Measurements from ENCODE around the gene LLCFC1. TPM values are rescaled to one million over a fixed set of nuclear protein-coding genes. Genes with fewer than 3 reads are reported as not detected.

Gene LLCFC1
- not detected for polyA plus RNA-seq (2013, experiment 1 of 2)
- polyA plus RNA-seq (2013, experiment 2 of 2) = not detected

DNA sequence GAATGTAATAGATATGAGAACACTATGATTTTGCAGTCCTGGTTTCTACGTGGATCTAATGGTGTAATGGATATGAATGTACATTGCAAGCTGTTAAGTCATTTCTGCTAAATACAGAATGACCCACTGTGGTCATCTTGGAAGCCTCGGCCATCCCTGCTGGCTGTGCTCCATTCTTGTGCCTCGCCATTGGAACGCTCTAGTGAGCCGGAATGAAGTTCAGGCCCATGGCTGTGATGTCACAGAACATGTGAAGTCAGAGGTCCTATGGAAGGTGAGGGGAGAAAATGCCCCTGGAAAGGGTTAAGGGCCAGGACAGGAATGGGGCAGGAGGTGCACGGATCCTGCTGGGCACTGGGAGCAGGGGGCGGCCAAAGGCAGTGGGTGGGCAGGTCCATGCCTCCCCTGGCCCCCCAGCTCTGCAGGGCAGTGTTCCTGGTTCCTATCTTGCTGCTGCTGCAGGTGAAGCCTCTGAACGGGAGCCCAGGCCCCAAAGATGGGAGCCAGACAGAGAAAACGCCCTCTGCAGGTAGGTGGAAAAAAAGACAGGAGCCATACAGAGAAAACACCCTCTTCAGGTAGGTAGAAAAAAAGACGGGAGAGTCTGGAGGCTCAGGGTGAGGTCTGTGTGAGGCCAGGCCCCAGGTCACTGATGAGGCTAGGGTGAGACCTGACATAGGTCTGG lies at the start of gene LLCFC1:
LLCFC1 (plus strand) TSS at position 259 of the 685 bp plus-strand sequence; CDS start at position 397, 138 bp downstream.
- Histone ChIP-seq H3K9me3 (ENCODE audit: insufficient read depth, low read depth, low read length) (no peaks in the 10 kb centered on the region), H3K4me1 (ENCODE audit: insufficient read depth, low read length) (no peaks in the 10 kb centered on the region), H3K27ac (ENCODE audit: low read depth, low read length) (no peak within 1 kb of the TSS), H3K36me3 (ENCODE audit: insufficient read depth, low read length) (no peaks in the 10 kb centered on the region), H3K4me3 (ENCODE audit: low read length) (no peak within 1 kb of the TSS), H3K9ac (ENCODE audit: low read depth, low read length) (no peak within 1 kb of the TSS), H3K27me3 (ENCODE audit: insufficient read depth, low read length) (no peaks in the 10 kb centered on the region)
- 66% methylated on average over 10 of the region's 10 CpGs for WGBS

DNA sequence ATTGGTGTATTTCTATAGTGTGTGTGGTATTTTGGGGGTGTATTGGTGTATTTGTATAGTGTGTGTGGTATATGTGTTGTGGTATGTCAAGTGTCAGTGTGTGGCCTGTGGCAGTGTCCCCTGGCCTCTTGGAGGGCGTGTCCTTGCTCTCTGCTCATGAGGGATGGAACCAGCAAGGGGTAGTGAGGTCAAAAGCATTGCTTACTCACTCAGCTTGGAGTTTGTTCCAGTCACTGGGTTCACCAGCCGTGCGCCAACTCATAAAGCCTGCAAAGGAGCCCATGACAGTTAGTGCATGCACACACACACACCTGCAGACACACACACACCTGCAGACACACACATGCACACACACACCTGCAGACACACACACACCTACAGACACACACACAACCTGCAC lies 49.5 kb upstream of the LLCFC1 start:
- Histone ChIP-seq H3K27me3 (ENCODE audit: insufficient read depth, low read length) (no peaks in the 10 kb centered on the region), H3K4me3 (ENCODE audit: low read length) (no peak overlapping the region), H3K9me3 (ENCODE audit: insufficient read depth, low read depth, low read length) (no peaks in the 10 kb centered on the region), H3K27ac (ENCODE audit: low read depth, low read length) (no peak overlapping the region), H3K36me3 (ENCODE audit: insufficient read depth, low read length) (no peaks in the 10 kb centered on the region), H3K4me1 (ENCODE audit: insufficient read depth, low read length) (0 out of 2 replicates have a peak, but pooled peaks cover 4% of the 10 kb centered on the region), H3K9ac (ENCODE audit: low read depth, low read length) (no peak overlapping the region)
- WGBS = 92% methylated on average over 3 of the region's 3 CpGs

DNA sequence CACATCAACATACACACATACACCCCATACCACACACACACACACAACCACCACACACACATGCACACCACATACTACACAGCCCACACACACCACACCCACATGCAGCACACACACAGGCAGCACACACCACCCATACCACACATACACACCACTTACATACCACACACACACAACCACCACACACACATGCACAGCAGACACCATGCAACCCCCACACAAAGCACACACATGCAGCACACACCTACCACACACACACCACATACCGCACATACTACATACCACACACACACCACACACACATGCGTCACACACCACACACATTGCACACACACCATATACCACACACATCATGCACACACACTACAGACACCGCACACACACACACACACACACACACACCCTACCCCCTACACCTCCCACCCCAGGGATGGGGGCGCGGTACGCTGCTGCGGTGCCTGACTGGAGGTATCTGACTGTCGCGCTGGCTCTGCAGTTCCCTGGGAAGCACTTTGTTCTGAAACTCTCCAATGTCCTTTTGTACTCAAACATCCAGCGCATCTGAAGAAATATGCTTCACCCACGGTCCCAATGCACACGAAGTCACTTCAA lies 48.3 kb upstream of the LLCFC1 start:
- H3K9ac ChIP-seq (ENCODE audit: low read depth, low read length) = no peak overlapping the region
- no peak overlapping the region for H3K27ac ChIP-seq (ENCODE audit: low read depth, low read length)
- 88% methylated on average over 12 of the region's 12 CpGs for WGBS
- 0 out of 2 replicates have a peak, but pooled peaks cover under 1% of the 10 kb centered on the region for H3K4me1 ChIP-seq (ENCODE audit: insufficient read depth, low read length)
- no peaks in the 10 kb centered on the region for H3K36me3 ChIP-seq (ENCODE audit: insufficient read depth, low read length)
- H3K27me3 ChIP-seq (ENCODE audit: insufficient read depth, low read length) = no peaks in the 10 kb centered on the region
- H3K9me3 ChIP-seq (ENCODE audit: insufficient read depth, low read depth, low read length) = no peaks in the 10 kb centered on the region
- H3K4me3 ChIP-seq (ENCODE audit: low read length) = no peak overlapping the region

DNA sequence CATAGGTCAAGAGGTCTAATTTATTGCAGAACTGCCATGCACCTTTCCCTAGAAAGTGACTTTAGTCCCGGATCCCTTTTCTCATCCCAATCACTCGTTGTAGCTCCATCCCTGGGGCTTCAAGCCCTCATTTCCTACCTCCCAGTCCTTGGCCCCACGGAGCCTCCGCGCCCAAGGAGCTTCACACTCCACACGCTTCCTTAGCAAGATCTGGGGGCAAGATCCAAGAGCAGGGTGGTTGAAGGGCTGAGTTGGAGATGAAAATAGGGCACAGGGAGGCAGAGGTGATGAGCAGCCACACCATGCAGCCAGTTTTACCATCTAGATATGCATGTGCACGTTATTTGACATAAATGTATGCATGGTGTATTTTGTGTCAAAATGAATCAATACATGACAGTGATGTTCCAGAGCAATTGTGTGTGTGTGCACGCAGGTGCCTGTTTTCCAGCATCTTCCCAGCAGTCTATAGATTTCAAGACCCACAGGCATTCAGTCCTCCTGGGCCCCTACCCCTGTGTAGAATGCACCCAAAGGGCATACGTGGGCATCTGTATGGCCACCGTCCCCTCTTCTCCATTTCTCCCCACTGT lies 47.7 kb upstream of the LLCFC1 start:
- Histone ChIP-seq H3K27ac (ENCODE audit: low read depth, low read length) (no peak overlapping the region), H3K9me3 (ENCODE audit: insufficient read depth, low read depth, low read length) (no peaks in the 10 kb centered on the region), H3K27me3 (ENCODE audit: insufficient read depth, low read length) (no peaks in the 10 kb centered on the region), H3K36me3 (ENCODE audit: insufficient read depth, low read length) (no peaks in the 10 kb centered on the region), H3K4me1 (ENCODE audit: insufficient read depth, low read length) (no peaks in the 10 kb centered on the region), H3K4me3 (ENCODE audit: low read length) (no peak overlapping the region), H3K9ac (ENCODE audit: low read depth, low read length) (no peak overlapping the region)
- WGBS = 87% methylated on average over 10 of the region's 10 CpGs

DNA sequence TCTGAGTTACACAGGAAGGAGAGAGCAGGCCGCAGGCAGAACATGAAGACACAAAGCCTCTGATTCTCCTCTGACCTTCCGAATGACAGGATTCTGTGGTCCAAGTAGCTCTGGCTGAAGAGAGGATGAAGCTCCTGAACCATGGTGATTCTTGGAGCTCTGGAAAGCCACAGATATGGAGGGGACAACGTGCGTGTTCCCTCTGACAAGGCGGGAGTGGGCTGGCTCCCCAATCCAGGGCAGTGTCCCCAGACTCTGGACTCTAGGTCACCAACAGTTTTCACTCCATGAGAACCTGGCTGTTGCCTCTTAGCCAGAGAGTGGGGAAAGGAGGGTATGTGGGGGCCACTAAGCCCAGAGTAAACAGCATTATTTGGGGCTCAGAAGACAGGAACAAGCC lies 46.3 kb upstream of the LLCFC1 start:
- Histone ChIP-seq H3K4me1 (ENCODE audit: insufficient read depth, low read length) (no peaks in the 10 kb centered on the region), H3K36me3 (ENCODE audit: insufficient read depth, low read length) (no peaks in the 10 kb centered on the region), H3K27me3 (ENCODE audit: insufficient read depth, low read length) (no peaks in the 10 kb centered on the region), H3K4me3 (ENCODE audit: low read length) (no peak overlapping the region), H3K27ac (ENCODE audit: low read depth, low read length) (no peak overlapping the region), H3K9ac (ENCODE audit: low read depth, low read length) (no peak overlapping the region), H3K9me3 (ENCODE audit: insufficient read depth, low read depth, low read length) (no peaks in the 10 kb centered on the region)
- 94% methylated on average over 5 of the region's 5 CpGs for WGBS

DNA sequence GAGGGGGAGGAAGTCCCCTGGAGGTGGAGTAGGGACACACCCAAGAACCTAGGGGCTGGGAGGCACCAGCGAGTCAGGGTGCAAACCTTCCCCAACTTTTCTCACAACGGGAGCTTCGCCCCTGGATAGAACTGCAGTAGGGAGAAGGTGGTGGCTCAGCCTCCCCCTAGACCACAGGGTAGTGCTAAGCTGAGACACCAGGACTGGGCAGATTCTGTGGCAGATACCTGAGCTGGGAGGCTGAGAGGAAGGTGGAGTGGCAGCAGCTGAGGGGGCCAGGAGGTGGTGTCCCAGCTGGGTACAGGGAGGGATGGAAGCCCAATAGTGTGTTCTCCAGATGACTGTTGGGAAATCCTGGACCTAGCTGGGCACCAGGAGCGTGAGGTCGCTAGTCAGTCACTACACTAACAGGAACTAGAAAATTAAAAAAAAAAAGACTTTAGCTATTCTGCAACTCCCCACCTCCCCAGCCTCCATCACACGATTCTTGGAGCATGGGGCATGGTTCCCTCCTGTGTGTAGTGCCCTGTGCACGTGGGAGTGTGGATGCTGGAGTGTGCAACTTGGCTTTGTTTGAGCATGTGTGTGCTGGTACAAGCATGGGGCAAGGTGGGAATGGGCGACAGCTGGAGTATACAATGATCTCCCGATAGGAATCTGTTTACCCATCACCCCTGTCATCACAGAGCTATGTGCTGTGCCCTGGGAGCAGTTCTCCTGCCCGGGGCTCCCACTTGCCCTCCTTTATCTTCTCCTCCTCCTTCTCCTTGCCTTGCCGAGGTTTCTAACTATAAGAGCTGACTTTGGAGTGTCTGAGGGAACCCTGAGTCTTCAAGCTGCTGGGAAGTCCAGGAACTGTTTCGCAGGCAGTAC lies 44.9 kb upstream of the LLCFC1 start:
- H3K4me1 ChIP-seq (ENCODE audit: insufficient read depth, low read length) = peaks cover 7% of the 10 kb centered on the region; the same call in 1 of the 2 replicates
- H3K9me3 ChIP-seq (ENCODE audit: insufficient read depth, low read depth, low read length) = no peaks in the 10 kb centered on the region
- no peaks in the 10 kb centered on the region for H3K36me3 ChIP-seq (ENCODE audit: insufficient read depth, low read length)
- no peak overlapping the region for H3K4me3 ChIP-seq (ENCODE audit: low read length)
- no peak overlapping the region for H3K9ac ChIP-seq (ENCODE audit: low read depth, low read length)
- WGBS = 88% methylated on average over 12 of the region's 12 CpGs
- no peak overlapping the region for H3K27ac ChIP-seq (ENCODE audit: low read depth, low read length)
- no peaks in the 10 kb centered on the region for H3K27me3 ChIP-seq (ENCODE audit: insufficient read depth, low read length)

DNA sequence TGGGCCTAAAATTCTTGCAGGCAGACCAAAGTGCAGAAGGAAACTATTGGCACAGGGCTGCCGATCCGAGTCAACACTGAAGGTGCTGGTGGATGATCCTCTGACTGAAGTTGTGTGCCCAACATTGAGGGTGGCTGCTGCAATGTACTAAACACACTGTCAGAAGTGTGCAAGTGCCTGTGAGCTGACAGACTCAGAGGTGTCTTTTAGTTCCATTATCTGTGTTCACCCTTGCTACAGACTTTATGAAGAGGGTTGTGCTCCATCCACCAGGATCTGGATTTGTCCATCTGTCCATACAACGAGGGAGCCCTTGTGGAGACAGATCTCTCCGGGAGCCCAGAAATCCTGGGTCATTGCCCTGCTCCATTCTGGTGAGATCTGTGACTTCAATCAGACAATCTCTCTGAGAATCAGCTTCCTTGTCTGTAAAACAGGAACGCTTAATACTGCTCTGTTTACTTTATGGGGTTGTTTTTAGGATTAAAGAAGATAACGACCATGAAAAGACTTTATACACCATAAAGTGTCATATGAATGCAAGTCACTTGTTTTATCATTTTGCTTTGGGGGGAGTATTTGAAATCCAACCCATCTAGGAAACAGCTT lies 44.2 kb upstream of the LLCFC1 start:
- Histone ChIP-seq H3K4me3 (ENCODE audit: low read length) (no peak overlapping the region), H3K36me3 (ENCODE audit: insufficient read depth, low read length) (no peaks in the 10 kb centered on the region), H3K9ac (ENCODE audit: low read depth, low read length) (no peak overlapping the region), H3K27ac (ENCODE audit: low read depth, low read length) (no peak overlapping the region), H3K4me1 (ENCODE audit: insufficient read depth, low read length) (peaks cover 7% of the 10 kb centered on the region; the same call in 1 of the 2 replicates), H3K9me3 (ENCODE audit: insufficient read depth, low read depth, low read length) (no peaks in the 10 kb centered on the region), H3K27me3 (ENCODE audit: insufficient read depth, low read length) (no peaks in the 10 kb centered on the region)
- WGBS = 93% methylated on average over 6 of the region's 6 CpGs

DNA sequence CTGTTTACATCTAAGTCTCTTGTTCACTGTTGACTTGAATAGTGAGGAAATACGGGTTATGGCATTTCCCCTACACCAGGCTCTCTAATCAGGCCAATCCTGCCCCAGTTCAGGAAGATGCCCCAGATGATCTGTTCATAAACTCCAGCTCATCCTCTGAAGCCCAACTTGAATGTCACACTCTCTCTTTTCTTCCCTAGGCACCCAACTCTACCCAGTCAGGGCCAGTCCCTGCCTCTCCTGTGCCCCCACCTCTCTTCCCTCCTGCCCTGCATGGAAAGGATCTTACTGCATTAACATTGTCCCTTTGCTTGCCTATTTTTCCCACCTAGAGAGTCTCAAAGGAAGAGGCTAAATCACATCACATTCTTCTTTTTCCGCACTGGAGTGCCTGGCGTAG lies 43.1 kb upstream of the LLCFC1 start:
- no peaks in the 10 kb centered on the region for H3K36me3 ChIP-seq (ENCODE audit: insufficient read depth, low read length)
- H3K9ac ChIP-seq (ENCODE audit: low read depth, low read length) = no peak overlapping the region
- H3K27me3 ChIP-seq (ENCODE audit: insufficient read depth, low read length) = no peaks in the 10 kb centered on the region
- no peaks in the 10 kb centered on the region for H3K9me3 ChIP-seq (ENCODE audit: insufficient read depth, low read depth, low read length)
- H3K27ac ChIP-seq (ENCODE audit: low read depth, low read length) = no peak overlapping the region
- peaks cover 7% of the 10 kb centered on the region; the same call in 1 of the 2 replicates for H3K4me1 ChIP-seq (ENCODE audit: insufficient read depth, low read length)
- 97% methylated on average over 3 of the region's 3 CpGs for WGBS
- no peak overlapping the region for H3K4me3 ChIP-seq (ENCODE audit: low read length)

DNA sequence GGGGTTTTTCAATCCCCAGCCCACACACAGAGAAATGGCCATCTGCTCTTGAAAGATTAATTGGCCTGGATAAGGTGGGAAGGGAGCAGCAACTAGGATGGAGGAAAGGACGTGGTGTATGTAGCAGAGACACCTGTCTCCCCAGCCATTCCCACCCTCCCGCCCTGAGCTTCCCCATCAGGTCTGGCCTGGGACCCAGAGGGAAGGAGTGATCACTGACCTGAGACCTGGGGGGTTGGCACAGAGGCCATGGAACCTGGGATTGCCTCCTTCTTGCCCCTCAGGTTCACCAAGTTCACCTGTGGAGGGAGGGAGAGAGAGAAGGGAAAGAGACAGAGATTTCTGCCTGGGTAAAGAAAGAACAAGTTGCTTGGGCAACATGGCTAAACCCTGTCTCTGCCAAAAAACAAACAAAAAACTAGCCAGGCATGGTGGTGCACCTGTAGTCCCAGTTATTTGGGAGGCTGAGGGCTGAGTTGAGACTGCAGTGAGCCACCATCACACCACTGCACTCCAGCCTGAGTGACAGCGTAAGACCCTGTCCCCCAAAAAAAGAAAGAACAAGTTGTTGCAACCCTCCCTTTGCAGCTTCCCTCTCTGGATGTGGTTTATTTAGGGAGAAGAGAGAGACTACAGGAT lies 42.4 kb upstream of the LLCFC1 start:
- Histone ChIP-seq H3K27me3 (ENCODE audit: insufficient read depth, low read length) (no peaks in the 10 kb centered on the region), H3K4me3 (ENCODE audit: low read length) (no peak overlapping the region), H3K27ac (ENCODE audit: low read depth, low read length) (no peak overlapping the region), H3K4me1 (ENCODE audit: insufficient read depth, low read length) (peaks cover 7% of the 10 kb centered on the region; the same call in 1 of the 2 replicates), H3K36me3 (ENCODE audit: insufficient read depth, low read length) (no peaks in the 10 kb centered on the region), H3K9me3 (ENCODE audit: insufficient read depth, low read depth, low read length) (no peaks in the 10 kb centered on the region), H3K9ac (ENCODE audit: low read depth, low read length) (no peak overlapping the region)
- 100% methylated on average over 1 of the region's 3 CpGs for WGBS

DNA sequence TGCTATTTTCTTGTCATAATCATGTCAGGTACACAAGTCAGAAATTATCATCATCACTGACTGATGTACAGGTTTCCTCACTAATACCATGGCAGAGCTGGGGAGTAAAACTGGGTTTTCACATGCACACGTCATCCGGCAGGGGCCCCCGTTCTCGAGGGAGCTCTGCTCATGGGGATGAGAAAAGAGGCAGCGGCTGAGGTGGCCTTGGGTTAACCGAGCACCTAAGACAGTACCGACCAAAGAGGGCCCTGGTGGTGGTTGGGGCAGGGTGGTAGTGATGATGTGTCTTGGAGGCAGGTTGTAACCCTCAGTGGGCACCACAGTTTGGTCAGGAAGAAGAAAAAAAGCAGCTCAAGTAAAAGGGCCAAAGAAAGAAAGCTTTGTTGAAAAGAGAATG lies 41.6 kb upstream of the LLCFC1 start:
- Histone ChIP-seq H3K4me3 (ENCODE audit: low read length) (no peak overlapping the region), H3K36me3 (ENCODE audit: insufficient read depth, low read length) (no peaks in the 10 kb centered on the region), H3K4me1 (ENCODE audit: insufficient read depth, low read length) (peaks cover 7% of the 10 kb centered on the region; the same call in 1 of the 2 replicates), H3K9me3 (ENCODE audit: insufficient read depth, low read depth, low read length) (no peaks in the 10 kb centered on the region), H3K9ac (ENCODE audit: low read depth, low read length) (no peak overlapping the region), H3K27ac (ENCODE audit: low read depth, low read length) (no peak overlapping the region), H3K27me3 (ENCODE audit: insufficient read depth, low read length) (no peaks in the 10 kb centered on the region)
- 93% methylated on average over 7 of the region's 7 CpGs for WGBS
